GM18873 (cell line): ENCODE data around the gene RGL4.

ENCODE experiments used
- ATAC-seq: cut with Tn5 transposase; IDR thresholded peaks from one replicate; pipeline ENCODE4 v1.9.1; 2021; ENCODE audit warnings: mild to moderate bottlenecking, moderate library complexity, moderate number of reproducible peaks; ENCODE audit not compliant: unreplicated experiment, low FRiP score

RGL4 gene

GRCh38 chr22:23678133-23678532 lies 12.7 kb upstream of the RGL4 start:
- no peak for ATAC-seq

GRCh38 chr22:23681026-23681809 lies 9.6 kb upstream of the RGL4 start:
- ATAC-seq: no peak

- ATAC-seq: no peak
Measured at GRCh38 chr22:23682077-23682476, 8.7 kb upstream of the RGL4 start.

- ATAC-seq: no peak
Measured at GRCh38 chr22:23682827-23683355, 7.9 kb upstream of the RGL4 start.

- ATAC-seq: no peak
Measured at GRCh38 chr22:23683545-23683944, 7.3 kb upstream of the RGL4 start.

- no peak for ATAC-seq
Measured at GRCh38 chr22:23684026-23684425, 6.8 kb upstream of the RGL4 start.

- ATAC-seq: no peak
Measured at GRCh38 chr22:23684561-23685031, 6.2 kb upstream of the RGL4 start.

GRCh38 chr22:23685205-23685784 lies 5.5 kb upstream of the RGL4 start:
- no peak for ATAC-seq

- no peak for ATAC-seq
Measured at GRCh38 chr22:23686416-23687024, 4.3 kb upstream of the RGL4 start.

GRCh38 chr22:23688121-23688520 lies 2.7 kb upstream of the RGL4 start:
- no peak for ATAC-seq

GRCh38 chr22:23688571-23688970 lies 2.2 kb upstream of the RGL4 start:
- ATAC-seq: no peak

- ATAC-seq: no peak
Measured at GRCh38 chr22:23689414-23689813, 1.4 kb upstream of the RGL4 start.

GRCh38 chr22:23691748-23692423 lies 1.1 kb downstream of the RGL4 start:
- ATAC-seq: no peak

- no peak for ATAC-seq
Measured at GRCh38 chr22:23692598-23693291, 1.9 kb downstream of the RGL4 start.

GRCh38 chr22:23693979-23694680 lies 3.3 kb downstream of the RGL4 start:
- ATAC-seq: no peak

- ATAC-seq: no peak
Measured at GRCh38 chr22:23695141-23695540, 4.3 kb downstream of the RGL4 start.

GRCh38 chr22:23695571-23696325 lies 4.9 kb downstream of the RGL4 start:
- no peak for ATAC-seq

- peak; percentile 75 for ATAC-seq
Measured at GRCh38 chr22:23696326-23696851, 5.6 kb downstream of the RGL4 start.
